ENCODE data around the gene ZNF584.
A peak's percentile ranks its signal among the peaks of the same experiment; 100 is the strongest.

The ZNF584 gene

DNA sequence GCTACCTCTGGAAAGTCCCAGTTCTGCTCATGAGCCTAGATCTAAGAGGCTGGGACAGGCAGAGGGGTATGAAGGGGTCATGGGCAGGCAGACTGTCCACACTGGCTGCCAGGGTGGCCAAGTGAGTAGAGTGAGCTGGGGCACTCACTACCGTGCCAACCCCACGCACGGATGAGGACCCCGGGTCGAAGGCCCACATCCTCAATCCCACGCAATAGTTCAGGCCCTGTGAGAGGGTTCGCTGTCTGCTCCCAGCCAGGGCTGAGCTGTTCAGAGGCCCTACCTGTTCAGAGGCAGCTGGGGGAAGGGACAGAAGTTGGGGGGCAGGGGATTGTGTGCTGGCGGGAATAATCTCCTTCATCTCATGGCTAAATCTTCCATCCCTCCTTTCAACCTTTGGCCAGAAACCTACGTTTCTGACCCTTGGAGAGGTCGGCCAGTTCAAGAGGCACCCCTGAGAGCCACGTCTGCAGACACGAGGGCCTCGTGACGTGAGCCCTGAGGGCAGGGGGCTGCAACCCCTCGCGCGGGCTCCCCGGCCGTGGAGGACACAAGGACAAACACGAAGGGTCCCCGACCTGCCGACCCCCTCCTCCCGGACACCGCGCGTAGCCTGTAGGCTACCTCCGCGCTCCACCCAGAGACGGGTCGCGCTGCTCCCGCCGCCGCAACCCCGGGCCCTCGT is 22.4 kb upstream of the ZNF584 start:
- no peak for DNase-seq (ENCODE audit: low spot score)

DNA sequence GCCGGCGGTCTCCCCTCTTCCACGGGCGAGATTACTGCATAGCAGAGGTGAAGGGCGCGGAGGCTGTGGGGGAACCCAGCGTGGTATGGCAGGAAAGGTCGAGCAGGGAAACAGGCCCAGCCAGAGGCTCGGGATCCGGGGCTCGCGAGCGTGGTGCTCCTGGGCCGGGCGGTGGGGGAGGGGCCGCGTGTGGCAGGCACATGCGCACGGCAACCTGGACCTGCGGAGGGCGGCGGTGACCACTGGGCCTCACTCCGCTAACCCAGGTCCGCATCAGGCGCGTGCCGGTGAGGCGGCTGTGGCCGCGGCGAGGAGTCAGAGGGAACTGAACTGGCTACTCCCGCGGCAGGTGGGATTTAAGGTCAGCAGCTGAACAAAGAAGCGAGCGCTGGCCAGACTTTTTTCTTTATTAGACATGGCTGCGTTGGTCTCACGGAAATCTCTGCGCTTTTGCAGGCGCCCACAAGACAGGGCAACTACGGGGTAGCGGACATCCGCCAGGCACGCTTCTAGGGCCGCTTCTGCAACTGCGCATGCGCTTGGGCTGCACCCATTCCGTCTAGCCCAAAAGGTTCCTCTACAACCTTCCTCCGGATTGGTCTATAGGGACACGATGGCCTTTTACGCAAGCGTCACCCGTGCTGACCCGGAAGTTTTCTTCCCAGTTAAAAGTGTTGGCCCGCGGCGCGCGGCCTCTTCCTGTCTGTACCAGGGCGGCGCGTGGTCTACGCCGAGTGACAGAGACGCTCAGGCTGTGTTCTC is 21.7 kb upstream of the ZNF584 start, which contains the start of gene RPS5:
TSS of gene RPS5 (plus strand) at position 694 of the 762 bp plus-strand sequence. CDS start 869 bp downstream, outside the sequence.
- DNase-seq (ENCODE audit: low spot score), result peak; percentile 99

DNA sequence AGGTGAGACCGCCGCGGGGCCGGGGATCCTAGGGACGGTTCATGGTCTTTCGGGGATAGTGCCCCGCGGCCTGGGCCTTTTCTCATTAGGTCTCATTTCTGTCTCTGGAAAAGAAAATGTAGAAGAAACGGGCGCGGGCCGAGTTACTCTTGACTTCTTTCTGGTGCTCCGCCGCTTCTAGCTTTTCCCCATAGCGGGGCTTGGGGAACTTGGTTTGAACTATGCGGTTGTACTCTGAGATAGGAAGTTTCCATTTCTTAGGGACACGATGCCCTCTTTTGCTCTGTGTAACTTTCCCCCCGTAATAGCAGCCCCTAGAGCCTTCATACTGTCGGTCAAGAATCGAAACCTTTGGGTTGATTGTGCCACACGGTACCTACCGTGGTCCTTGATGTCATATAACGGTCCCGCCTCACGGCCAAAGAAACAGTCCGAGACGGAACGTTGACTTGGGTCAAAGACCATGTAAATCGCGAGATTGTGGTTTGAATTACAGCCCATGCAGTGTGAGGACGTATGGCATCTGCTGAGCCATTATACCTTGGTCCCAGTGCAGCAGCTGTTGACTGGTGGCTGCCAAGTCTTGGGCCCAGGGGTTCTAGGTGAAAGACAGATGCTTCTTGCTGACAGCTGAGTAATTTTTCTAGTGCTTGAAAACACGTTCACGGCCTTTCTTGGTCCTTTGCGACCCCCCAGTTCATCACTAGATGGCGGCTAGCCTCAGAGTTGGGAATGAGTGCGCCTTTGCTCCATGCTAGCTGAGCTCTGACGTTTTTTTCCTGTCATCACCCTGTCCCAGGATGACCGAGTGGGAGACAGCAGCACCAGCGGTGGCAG is 20.9 kb upstream of the ZNF584 start:
- no peak for DNase-seq (ENCODE audit: low spot score)

DNA sequence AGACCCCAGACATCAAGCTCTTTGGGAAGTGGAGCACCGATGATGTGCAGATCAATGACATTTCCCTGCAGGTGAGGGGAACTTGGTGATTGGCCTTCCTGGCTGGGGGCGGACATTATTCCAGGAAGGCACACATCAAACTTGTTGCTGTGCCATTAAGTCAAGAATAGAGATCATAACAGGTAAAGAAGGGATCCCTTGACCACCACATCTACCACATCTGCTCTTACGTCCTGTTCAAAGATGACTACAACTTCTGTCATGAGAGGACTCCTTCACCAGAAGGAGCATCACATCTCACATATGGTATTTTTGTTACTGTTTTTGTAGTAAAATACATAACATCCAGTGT is 20.3 kb upstream of the ZNF584 start:
- no peak for DNase-seq (ENCODE audit: low spot score)

DNA sequence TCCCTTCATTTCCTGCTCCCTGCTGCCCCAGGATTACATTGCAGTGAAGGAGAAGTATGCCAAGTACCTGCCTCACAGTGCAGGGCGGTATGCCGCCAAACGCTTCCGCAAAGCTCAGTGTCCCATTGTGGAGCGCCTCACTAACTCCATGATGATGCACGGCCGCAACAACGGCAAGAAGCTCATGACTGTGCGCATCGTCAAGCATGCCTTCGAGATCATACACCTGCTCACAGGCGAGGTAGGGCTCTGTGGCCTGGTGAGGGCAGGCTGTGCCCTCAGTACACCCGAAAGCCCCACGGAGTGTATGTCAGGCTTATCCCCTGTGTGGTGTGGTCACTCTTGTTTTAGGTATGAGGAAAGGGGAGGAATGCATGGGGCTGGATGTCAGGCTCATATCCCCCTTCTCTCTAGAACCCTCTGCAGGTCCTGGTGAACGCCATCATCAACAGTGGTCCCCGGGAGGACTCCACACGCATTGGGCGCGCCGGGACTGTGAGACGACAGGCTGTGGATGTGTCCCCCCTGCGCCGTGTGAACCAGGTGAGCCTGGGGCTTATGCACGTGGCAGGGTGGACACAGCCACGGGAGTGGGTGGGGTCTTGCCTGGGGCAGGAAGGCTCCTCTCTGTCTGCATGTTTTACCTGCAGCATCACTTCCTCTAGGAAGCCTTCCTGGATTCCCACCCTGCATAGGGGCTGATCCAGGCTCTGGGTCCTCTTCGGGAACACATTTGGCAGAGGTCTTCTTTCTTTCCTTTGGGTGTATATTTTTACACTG is 15.3 kb upstream of the ZNF584 start:
- no peak for DNase-seq (ENCODE audit: low spot score)

DNA sequence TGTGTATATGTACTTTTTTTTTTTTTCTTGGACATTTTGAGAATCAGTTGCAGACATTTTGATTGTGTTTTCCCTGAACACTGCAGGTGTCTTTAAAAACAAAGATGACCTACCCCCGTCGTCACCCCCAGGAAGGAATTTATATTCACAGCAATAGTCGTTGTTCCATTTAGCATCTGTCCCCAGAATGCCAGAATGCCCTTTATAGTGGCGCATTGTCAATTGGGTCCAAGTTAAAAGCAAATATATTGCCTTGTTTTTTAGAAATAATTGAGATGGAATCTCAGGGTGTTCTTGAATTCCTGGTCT is 14.8 kb upstream of the ZNF584 start:
- DNase-seq (ENCODE audit: low spot score), result no peak

DNA sequence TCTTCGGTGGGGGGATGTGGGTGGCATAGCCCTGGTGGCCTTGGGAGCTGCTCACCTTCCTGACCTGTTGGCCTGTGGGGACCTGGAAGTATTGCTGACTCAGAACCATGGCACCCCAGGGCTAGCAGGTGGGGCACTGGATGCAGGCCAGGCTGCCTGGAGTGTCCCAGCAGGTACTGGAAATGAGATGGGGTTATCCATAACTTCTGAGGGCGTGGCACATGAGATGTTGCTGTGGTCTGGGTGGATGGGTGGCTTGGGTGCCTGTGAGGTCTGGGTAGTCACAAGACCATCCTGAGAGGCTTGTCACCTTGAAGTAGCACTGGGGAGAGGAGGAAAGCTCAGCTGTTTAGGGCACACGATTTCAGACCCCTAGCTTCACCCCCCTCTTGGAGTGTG is 13.6 kb upstream of the ZNF584 start:
- DNase-seq (ENCODE audit: low spot score), result no peak

DNA sequence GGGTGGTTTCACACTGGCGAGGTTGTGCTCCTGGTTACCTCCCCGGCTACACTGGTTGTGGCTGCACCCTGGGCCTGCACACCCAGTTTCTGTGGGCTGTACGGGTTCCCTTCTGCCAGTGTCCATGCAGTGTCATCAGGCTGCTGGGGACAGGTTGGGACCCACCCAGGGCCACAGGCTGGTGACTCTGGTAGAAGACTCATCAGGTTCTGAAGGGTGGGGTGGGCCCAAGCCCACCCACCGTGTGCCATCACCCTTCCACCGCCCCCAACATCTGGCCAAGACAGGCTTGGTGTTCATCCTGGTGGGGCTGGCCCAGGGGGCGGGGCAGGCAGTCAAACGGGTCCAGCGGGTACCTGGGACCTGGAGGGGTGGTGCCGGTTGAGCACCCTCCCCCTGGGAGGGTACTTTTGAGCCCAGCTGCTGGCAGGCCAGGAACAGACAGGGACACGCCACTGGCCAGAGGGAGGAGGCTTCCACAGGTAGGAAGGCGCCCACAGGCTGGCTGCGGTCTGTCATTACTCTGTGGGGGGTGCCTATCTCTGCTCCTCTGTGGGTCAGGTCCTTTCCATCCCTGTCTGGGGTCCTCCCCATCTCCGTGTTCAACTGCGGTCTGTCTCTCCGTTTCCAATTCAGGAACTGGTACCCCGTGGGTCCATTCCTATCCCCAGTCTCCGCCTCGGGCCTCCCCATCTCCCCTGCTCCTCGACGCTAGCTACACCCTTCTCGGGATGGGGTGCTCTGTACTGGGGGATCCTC is 13.1 kb upstream of the ZNF584 start, which contains the start of gene RNF225:
TSS of gene RNF225 (plus strand) at position 437 of the 759 bp plus-strand sequence. CDS start 434 bp downstream, outside the sequence.
- DNase-seq (ENCODE audit: low spot score), result no peak

DNA sequence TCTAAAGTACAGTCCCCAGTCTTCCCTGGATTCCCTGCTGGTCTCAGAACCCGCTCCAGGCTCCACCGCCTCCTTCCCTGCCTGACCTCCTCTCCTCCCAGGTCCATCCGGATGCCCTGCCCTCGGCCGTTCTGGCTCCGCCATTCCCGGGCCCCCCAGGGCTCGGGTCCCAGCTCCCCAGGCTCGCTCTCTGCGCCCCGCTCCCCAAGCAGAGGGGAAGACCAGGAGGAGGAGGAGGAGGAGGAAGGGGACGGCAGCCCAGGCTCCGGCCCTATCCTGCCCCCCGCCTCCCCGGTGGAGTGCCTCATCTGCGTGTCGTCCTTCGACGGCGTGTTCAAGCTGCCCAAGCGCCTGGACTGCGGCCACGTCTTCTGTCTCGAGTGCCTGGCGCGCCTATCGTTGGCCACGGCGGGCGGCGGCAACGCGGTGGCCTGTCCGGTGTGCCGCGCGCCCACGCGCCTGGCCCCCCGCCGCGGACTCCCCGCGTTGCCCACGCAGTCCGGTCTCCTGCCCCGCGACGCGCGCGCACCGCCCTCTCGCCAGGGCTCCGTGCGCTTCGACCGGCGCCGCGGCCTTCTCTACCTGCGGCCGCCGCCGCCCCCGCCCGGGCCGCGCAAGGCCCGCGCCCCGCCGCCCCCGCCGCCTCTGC is 12.3 kb upstream of the ZNF584 start:
- no peak for DNase-seq (ENCODE audit: low spot score)

DNA sequence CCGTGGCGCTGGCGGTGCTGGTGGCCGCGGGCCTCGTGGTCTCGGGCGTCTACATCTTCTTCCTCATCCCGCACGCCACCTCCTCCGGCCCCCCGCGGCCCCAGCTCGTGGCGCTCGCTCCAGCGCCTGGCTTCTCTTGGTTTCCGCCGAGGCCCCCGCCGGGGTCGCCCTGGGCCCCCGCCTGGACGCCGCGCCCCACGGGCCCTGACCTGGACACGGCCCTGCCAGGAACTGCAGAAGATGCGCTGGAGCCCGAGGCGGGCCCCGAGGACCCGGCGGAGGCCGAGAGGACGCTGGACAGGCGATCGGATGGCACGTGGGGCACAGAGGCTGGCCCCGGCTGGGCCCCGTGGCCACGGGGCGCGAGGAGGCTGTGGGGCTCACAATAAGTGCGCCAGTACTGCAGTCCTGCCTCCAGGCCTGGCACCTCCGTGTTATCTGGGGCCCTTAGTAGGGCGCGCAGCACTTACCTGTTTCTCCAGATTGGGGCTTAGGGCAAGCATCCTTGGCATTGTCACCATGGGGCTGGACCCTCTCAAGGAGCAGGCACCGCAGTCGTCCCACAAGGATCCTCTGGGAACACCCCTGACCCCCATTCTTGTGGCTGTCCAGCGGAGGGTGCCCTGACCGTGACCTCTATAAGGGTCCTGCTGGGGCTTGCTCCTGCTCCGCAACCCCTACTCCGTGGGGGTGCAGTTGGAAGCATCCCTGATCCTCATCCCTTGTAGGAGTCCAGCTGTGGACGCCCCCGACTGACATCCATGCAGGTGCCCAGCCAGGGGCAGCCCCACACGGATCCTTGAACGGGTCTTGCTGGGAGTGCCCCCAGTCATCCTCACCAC is 11.5 kb upstream of the ZNF584 start:
- DNase-seq (ENCODE audit: low spot score), result no peak

DNA sequence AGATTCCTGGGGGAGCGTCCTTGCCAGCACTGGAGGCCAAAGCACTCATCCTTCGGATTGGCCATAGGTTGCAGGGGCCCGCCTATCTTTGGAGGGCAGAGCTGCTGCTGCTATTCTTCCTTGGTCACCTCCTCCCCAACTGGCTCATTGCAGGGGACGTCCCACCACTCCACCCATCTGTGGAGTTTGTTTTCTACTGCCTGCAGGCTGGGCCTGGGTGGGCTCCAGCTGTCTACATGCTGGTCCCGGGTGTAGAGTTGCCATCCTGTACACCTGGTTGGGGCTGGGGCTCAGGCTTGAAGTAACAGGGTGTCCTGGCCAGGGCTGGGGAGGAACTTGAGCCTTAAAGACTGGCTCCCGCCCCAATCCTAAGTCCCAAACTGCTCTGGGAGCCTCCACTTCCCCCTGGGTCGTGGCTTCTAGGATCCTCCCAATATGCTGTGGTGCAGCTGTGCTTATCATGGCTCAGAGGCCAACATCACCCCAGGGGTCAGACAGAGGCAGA is 10.9 kb upstream of the ZNF584 start:
- no peak for DNase-seq (ENCODE audit: low spot score)

DNA sequence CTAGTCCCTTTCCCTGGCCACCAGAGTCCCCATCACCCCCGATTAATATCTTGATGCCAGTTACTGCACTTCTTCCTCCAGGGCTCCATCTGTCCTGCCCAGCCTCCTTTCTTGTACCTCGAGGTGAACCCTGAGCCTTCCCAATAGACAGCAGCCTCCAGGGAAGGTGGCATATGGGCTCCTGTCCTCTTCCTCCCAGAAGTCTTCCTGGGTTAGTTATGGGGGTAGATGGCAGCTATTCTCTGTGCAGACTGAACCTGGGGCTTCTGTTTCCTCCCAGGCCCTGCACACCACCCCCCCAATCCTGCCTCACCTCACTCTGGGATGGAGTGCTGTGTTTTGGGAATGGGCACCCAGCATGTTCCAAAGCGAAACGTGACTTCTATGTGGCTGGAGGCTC is 10.4 kb upstream of the ZNF584 start:
- DNase-seq (ENCODE audit: low spot score), result no peak

DNA sequence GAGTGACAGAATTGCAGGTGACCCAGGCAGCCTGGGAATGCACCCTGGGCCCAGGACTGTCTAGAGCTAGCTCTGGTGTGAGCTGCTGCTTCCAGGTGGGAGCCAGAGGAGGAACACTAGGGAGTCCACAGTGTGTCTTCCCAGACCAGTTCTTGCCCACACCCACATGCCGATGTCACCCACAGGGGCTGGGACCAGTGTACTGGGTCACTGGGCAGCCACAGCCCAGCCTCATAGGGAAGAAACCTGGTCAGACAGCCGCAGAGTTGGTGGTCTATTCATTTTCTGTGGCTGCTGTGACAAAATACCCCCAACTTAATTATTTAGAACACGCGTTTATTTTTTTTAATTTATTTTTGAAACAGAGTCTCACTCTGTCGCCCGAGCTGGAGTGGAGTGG is 9.9 kb upstream of the ZNF584 start:
- DNase-seq (ENCODE audit: low spot score), result no peak

DNA sequence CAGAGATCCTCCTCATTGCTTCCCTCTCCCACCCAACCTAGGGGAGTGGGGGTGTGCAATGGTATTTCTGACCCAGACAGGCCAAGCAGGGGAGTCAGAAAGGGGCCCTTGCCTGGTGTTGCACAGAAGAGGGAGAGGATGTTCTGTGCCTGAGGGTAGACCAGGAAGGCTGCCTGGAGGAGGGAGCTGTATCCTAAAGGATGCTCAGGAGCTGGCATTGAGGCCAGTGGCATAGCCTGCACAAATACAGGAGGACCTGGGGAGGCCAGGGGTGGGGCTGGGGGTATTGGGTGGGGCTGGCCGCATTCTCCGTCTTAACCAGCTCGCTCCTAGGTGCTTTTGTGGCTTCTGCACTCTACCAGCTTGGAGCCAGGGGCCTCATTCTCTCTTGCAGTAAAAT is 8.5 kb upstream of the ZNF584 start:
- no peak for DNase-seq (ENCODE audit: low spot score)

DNA sequence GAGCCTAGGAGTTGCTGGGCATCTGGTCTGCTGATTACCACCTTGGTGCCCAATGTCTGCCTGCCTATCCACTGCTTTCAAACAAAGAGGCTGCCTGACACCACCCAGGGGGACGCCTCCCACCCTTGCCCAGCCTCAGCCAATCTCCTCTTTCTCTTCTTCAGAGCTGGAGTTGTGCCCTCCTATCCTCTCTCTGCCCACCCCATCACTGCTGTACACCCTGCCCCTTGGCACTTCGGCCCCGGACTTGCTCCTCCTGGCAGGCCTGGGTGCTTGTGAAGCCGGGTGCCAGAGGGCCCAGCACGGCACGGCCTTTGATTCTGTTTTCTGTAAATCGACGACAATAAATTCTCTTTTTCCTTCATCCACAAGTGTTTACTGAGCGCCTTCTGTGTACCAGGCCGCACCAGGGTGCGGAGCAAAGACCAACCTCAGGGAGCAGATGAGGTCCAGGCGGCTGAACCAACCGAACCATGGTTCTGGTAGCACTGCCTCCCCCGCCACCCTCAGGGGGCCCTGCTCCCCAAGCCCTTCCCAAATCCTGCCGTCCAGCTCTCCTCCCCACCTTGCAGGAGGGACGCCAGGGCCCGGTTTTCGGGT is 8.0 kb upstream of the ZNF584 start:
- DNase-seq (ENCODE audit: low spot score), result no peak

DNA sequence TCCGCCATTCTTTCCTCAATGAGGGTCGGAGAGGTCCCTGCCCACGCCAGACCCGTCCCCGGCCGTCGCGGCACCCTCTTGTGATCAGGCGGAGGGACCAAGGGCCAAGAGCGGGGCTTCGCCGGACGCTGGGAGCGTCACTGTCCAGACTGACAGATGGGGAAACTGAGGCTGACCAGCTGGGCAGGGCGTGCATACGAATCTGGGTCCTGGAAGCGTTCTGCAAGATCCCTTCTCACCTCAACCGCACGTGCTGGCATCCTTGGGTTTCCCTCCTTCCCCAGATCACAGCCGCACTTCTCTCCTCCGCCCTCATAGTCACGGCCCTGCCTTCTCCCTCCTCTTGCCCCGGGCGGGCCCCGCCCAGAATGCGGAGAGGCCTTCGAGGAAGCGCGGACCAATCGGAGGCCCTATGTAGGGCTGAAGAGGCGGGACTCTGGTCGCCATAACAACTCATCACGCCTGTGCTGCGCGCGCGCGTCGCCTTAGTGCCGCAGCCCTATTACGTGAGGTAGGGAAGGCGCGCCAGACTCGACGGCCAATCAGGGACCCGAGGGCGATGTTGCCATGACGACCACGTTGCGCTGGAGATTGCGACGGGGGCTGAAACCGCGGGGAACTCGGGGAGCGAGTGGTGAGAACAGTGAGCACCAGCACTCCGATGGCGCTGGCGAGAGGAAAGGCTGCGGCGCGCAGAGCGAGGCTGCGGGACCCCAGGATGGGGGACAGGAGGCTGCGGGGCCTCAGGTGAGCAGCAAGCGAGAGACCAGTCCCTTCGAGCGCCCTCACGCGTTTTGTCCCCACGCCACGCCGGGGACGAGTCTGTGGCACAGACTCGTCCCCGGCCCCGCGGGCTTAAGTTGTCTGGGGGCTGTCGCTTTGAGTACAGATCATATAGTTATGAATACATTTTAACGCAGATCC is 7.3 kb upstream of the ZNF584 start:
- peak; percentile 99 for DNase-seq (ENCODE audit: low spot score)

DNA sequence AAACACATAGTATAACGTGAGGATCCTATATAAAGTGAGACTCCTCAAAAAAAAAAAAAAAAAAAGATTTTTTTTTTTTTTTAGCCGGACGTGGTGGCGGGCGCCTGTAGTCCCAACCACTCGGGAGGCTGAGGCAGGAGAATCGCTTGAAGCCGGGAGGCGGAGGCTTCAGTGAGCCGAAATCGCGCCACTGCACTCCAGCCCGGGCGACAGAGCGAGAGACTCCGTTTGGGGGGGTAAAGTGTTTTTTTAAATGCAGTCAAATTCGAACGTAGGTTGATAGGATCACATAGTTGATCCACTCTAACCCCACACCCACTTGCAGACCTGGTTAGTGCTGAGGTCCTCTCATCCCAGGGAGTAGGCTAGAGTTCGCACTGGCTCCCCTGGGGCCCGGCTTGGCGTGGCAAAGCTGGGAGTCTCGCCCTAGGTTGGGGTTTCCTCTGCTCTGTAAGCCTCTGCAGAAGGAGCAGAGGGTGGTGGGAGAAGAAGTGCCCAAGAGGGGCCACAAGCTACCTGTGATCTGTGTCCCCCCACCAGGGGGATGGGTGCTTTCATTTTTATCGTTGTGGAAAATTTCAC is 6.5 kb upstream of the ZNF584 start:
- DNase-seq (ENCODE audit: low spot score), result no peak
